A549 (cell line): Measurements from ENCODE around the gene U2AF1L4. TPM values are rescaled to one million over a fixed set of nuclear protein-coding genes. Genes with fewer than 3 reads are reported as not detected.

Experiments
- ATAC-seq, 2 experiments: fragments of 200-7000 bp in 1 of 2; fragments of >200 bp in 1 of 2; cut with Nextera tagmentation in 1 of 2; cut with Tn5 transposase in 1 of 2; 3 replicates each; pipeline versions ENCODE4 v1.8.0 to v1.9.1; 2018 to 2020; ENCODE audit warnings: mild to moderate bottlenecking in 1 of 2, moderate library complexity in 1 of 2
- CTCF ChIA-PET: fragments of 300-600 bp; sonication (Branson Sonifier 250); formaldehyde crosslinking; extraction: SDS; loops from one replicate; lab custom pipeline; 2021; ENCODE audit warnings: antibody characterized with exemption, inconsistent platforms; lab: Yijun Ruan, JAX
- POLR2A ChIA-PET: fragments of 350-600 bp; formaldehyde crosslinking; extraction: SDS; loops from one replicate; lab custom pipeline; 2021; ENCODE audit warnings: antibody characterized with exemption, inconsistent platforms; lab: Yijun Ruan, JAX
- DNase-seq, 2 experiments: peaks; one replicate each; pipeline versions ENCODE4 v3.0.0 to v3.0.0-alpha.2; 2011 to 2016; ENCODE audit warnings: low read depth in 1 of 2, low spot score in 1 of 2
- FAIRE-seq: peaks from 2 replicates; lab custom pipeline; 2011; peaks lifted over from hg19 to GRCh38; lab: Jason Lieb, UNC
- H3K27ac ChIP-seq, 2 experiments: fragments of >200 bp; sonication (Bioruptor Twin); formaldehyde crosslinking; 3 replicates each; pipeline ENCODE4 v1.5.1; 2016 to 2017
- H3K4me1 ChIP-seq: fragments of >200 bp; sonication (Bioruptor Twin); formaldehyde crosslinking; 3 replicates; pipeline ENCODE4 v1.6.1; 2016
- H3K4me2 ChIP-seq: fragments of >200 bp; sonication (Bioruptor Twin); formaldehyde crosslinking; 3 replicates; pipeline ENCODE4 v1.6.1; 2016
- H3K4me3 ChIP-seq: fragments of >200 bp; sonication (Bioruptor Twin); formaldehyde crosslinking; 3 replicates; pipeline ENCODE4 v1.5.1; 2016
- H3K9me3 ChIP-seq: fragments of >200 bp; sonication (Bioruptor Twin); formaldehyde crosslinking; 3 replicates; pipeline ENCODE4 v1.6.1; 2016
- CHD2 ChIP-seq: fragments of 150-350 bp; IDR thresholded peaks from 2 replicates; pipeline ENCODE4 v1.6.1; 2014; ENCODE audit warnings: low read length; ENCODE audit not compliant: partially characterized antibody
- EHF ChIP-seq: fragments of 250-450 bp; sonication (Bioruptor Pico); IDR thresholded peaks from 2 replicates; pipeline ENCODE4 v1.5.0; 2020; ENCODE audit warnings: mild to moderate bottlenecking
- EHMT2 ChIP-seq: fragments of 200-600 bp; sonication (generic); IDR thresholded peaks from 2 replicates; pipeline ENCODE4 v1.6.1; 2016; ENCODE audit warnings: antibody characterized with exemption, low read depth, mild to moderate bottlenecking, moderate library complexity
- EP300 ChIP-seq, 2 experiments: fragments of >200 bp; sonication (Bioruptor Twin); formaldehyde crosslinking; IDR thresholded peaks; 2 replicates in 1 of 2; 3 replicates in 1 of 2; pipeline ENCODE4 v1.6.1; 2016 to 2017
- ESRRA ChIP-seq: fragments of 150-350 bp; IDR thresholded peaks from 2 replicates; pipeline ENCODE4 v1.6.1; 2014; ENCODE audit warnings: mild to moderate bottlenecking, low read length, borderline replicate concordance
- FOSL2 ChIP-seq, 2 experiments: fragments of 450-650 bp in 1 of 2; fragments of >200 bp in 1 of 2; sonication (Bioruptor Twin) in 1 of 2; formaldehyde crosslinking; IDR thresholded peaks; 2 replicates each; pipeline versions ENCODE4 v1.5.0 to v1.6.1; 2016 to 2020; ENCODE audit warnings: mild to moderate bottlenecking in 1 of 2, moderate library complexity in 1 of 2
- FOXS1 ChIP-seq: fragments of 250-450 bp; sonication (Bioruptor Pico); IDR thresholded peaks from 2 replicates; pipeline ENCODE4 v1.5.0; 2020; ENCODE audit warnings: mild to moderate bottlenecking, moderate library complexity
- GATA3 ChIP-seq: IDR thresholded peaks from 2 replicates; pipeline ENCODE4 v1.6.1; 2012; ENCODE audit warnings: borderline replicate concordance
- HEYL ChIP-seq: fragments of 250-450 bp; sonication (Bioruptor Pico); IDR thresholded peaks from 2 replicates; pipeline ENCODE4 v1.8.0; 2021; ENCODE audit warnings: mild to moderate bottlenecking, moderate library complexity
- HOXA7 ChIP-seq: fragments of 250-450 bp; sonication (Bioruptor Pico); IDR thresholded peaks from 2 replicates; pipeline ENCODE4 v1.5.0; 2020; ENCODE audit warnings: mild to moderate bottlenecking, moderate library complexity
- HOXB13 ChIP-seq: fragments of 250-450 bp; sonication (Bioruptor Pico); IDR thresholded peaks from 2 replicates; pipeline ENCODE4 v1.5.0; 2020; ENCODE audit warnings: low read depth, mild to moderate bottlenecking, moderate library complexity
- JUN ChIP-seq, 2 experiments: fragments of >200 bp; sonication (Bioruptor Twin); formaldehyde crosslinking; IDR thresholded peaks; 2 replicates in 1 of 2; 3 replicates in 1 of 2; pipeline ENCODE4 v1.6.1; 2016 to 2017
- KDM5A ChIP-seq: fragments of 200-600 bp; sonication (generic); IDR thresholded peaks from 2 replicates; pipeline ENCODE4 v1.6.1; 2016; ENCODE audit warnings: antibody characterized with exemption, mild to moderate bottlenecking
- MYC ChIP-seq: IDR thresholded peaks from 2 replicates; pipeline ENCODE4 v1.6.1; 2012; ENCODE audit warnings: mild to moderate bottlenecking, inconsistent platforms, low read length, improper control_type of control experiment, borderline replicate concordance
- NR3C1 ChIP-seq: fragments of >200 bp; sonication (Bioruptor Twin); formaldehyde crosslinking; IDR thresholded peaks from 3 replicates; pipeline ENCODE4 v1.6.1; 2017
- PHF8 ChIP-seq: fragments of 200-600 bp; sonication (generic); IDR thresholded peaks from 2 replicates; pipeline ENCODE4 v1.6.1; 2016; ENCODE audit warnings: low read depth, mild to moderate bottlenecking, antibody characterized with exemption, moderate library complexity, borderline replicate concordance
- POLR2A ChIP-seq: IDR thresholded peaks from 2 replicates; pipeline ENCODE4 v1.6.1; 2012; ENCODE audit warnings: mild to moderate bottlenecking, low read length
- POLR2AphosphoS2 ChIP-seq: conservative IDR thresholded peaks from 2 replicates; pipeline ENCODE4 v1.6.1; 2012; ENCODE audit warnings: low read length, improper control_type of control experiment, inconsistent platforms
- RARB ChIP-seq: fragments of 250-450 bp; sonication (Bioruptor Pico); IDR thresholded peaks from 2 replicates; pipeline ENCODE4 v1.8.0; 2021; ENCODE audit warnings: mild to moderate bottlenecking, moderate library complexity
- RCOR1 ChIP-seq: fragments of 150-350 bp; IDR thresholded peaks from 2 replicates; pipeline ENCODE4 v1.6.1; 2014; ENCODE audit warnings: antibody characterized with exemption, low read length, low read depth
- RFX5 ChIP-seq: fragments of 450-650 bp; IDR thresholded peaks from 2 replicates; pipeline ENCODE4 v1.7.1; 2014; ENCODE audit warnings: antibody characterized with exemption, mild to moderate bottlenecking, moderate library complexity
- SMC3 ChIP-seq: fragments of >200 bp; sonication (Bioruptor Twin); formaldehyde crosslinking; IDR thresholded peaks from 3 replicates; pipeline ENCODE4 v1.6.1; 2018; ENCODE audit warnings: inconsistent platforms
- SREBF2 ChIP-seq: fragments of 450-650 bp; IDR thresholded peaks from 2 replicates; pipeline ENCODE4 v1.6.1; 2014; ENCODE audit warnings: mild to moderate bottlenecking, moderate library complexity
- TP53 ChIP-seq: fragments of 250-450 bp; sonication (Bioruptor Pico); IDR thresholded peaks from 2 replicates; pipeline ENCODE4 v1.5.0; 2021; ENCODE audit warnings: mild to moderate bottlenecking, moderate library complexity
- ZFP36 ChIP-seq: fragments of 450-650 bp; IDR thresholded peaks from 2 replicates; pipeline ENCODE4 v1.6.1; 2014; ENCODE audit warnings: borderline replicate concordance; ENCODE audit not compliant: partially characterized antibody
- ZNF302 ChIP-seq: fragments of 250-450 bp; sonication (Bioruptor Pico); IDR thresholded peaks from 2 replicates; pipeline ENCODE4 v1.9.0; 2021; ENCODE audit warnings: inconsistent platforms, mild to moderate bottlenecking, moderate library complexity
- ZSCAN20 ChIP-seq: fragments of 250-450 bp; sonication (Bioruptor Pico); IDR thresholded peaks from 2 replicates; pipeline ENCODE4 v1.8.0; 2022; ENCODE audit warnings: mild to moderate bottlenecking, moderate library complexity
- WGBS: methylation state at CpG from one replicate; pipeline ENCODE4 v1.1.6; 2017; ENCODE audit errors: missing lambda C conversion rate; 5-methylcytosine and 5-hydroxymethylcytosine counted together
- polyA plus RNA-seq, 4 experiments: library from polyadenylated mRNA; depleted of rRNA in 3 of 4; stranded (reverse); fragments of >200 nt; fragmentation: RNase III in 1 of 4; extraction: RNeasy Plus Mini Kit Qiagen cat#74134 plus additional on column Dnase treatment in 1 of 4; gene quantifications; 2 replicates in 3 of 4; 3 replicates in 1 of 4; pipeline ENCODE4 v1.2.3, GENCODE V29; 2011 to 2017
- TF ChIP-seq, protein P1 (sequence below): fragments of >200 bp; sonication (Bioruptor Twin); formaldehyde crosslinking; IDR thresholded peaks from 3 replicates; pipeline ENCODE4 v1.6.1; 2016
- TF ChIP-seq, protein P2 (sequence below): fragments of >200 bp; sonication (Bioruptor Twin); formaldehyde crosslinking; IDR thresholded peaks from 2 replicates; pipeline ENCODE4 v1.6.1; 2016
- TF ChIP-seq, protein P3 (sequence below): IDR thresholded peaks from 2 replicates; pipeline ENCODE4 v1.6.1; 2012; ENCODE audit warnings: low read depth, borderline replicate concordance
- TF ChIP-seq, protein P4 (sequence below): IDR thresholded peaks from 2 replicates; pipeline ENCODE4 v1.6.1; 2012
- TF ChIP-seq, protein P5 (sequence below): fragments of 250-450 bp; sonication (Bioruptor Pico); IDR thresholded peaks from 2 replicates; pipeline ENCODE4 v1.5.0; 2021; ENCODE audit warnings: mild to moderate bottlenecking, moderate library complexity, borderline replicate concordance
- TF ChIP-seq, protein P6 (sequence below): fragments of 150-350 bp; IDR thresholded peaks from 2 replicates; pipeline ENCODE4 v1.6.1; 2014; ENCODE audit warnings: low read depth, mild to moderate bottlenecking, low read length

The U2AF1L4 gene
- polyA plus RNA-seq, 2 of the 4 experiments (the other 2 are of a cell fraction), result 41.1 to 42.8 TPM

DNA sequence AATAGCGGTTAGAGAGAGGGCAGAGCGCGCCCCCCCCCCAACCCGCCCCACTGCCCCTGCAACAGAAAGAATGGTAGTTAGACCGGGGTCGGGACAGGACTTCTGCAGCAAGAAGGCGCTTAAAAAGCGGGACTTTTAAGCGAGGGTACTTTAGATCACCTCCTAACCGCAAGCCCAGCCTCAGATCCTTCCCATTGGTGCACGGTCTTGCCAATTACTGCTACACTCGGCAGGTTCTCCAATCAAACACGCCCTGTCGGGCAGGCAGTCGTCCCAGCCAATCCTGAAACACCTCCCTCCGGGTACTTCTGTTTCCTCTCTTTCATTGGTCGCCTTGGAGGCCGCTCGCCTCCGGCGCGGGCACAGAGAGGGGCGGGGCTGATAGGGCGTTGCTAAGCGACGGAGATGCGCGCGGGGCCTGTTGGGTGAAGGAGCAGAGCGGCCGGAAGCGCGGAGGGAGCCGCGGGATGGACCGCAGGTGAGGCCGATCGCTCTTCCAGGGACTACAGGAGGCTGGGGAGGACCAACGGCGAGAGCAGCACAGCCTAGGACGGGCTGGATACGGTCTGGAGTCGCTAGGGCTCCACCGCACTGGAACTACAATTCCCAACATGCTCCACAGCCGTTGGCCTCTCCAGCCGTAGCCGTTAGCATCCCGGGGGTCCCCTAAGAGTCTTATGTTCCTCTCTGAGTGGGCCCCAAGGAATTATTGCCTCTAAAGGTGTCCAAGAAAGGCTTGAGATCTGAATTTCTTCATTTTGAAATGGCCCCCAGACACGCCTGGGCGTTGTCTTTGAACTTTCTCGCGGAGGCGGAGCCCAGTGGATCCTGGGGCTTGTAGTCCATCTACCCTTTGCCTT lies 12.8 kb upstream of the U2AF1L4 start, which contains the start of gene PROSER3:
Gene PROSER3 (plus strand): TSS at position 428 of the 860 bp plus-strand sequence. CDS start 40 bp downstream, at position 468.
- peak within 1 kb of the TSS; percentile 87 to 93 for H3K27ac ChIP-seq
- CTCF ChIA-PET, result interaction anchor here (0.6 to 1.3 kb wide), 3 partner anchors 10 to 1717 kb away, joined by 3 to 6 read pairs (median 3); partner anchors contain the start of gene LIN37
- peak; percentile 91 to 98 for ATAC-seq
- peaks cover 25% of the 10 kb centered on the region for H3K4me1 ChIP-seq
- TF ChIP-seq JUN (IDR thresholded peaks at IDR 0.05), result peak in 1 of 2 experiments; percentile 74; a peak in 3 of 5 replicates
- TF ChIP-seq POLR2AphosphoS2, result no peak
- TF ChIP-seq, protein P1, sequence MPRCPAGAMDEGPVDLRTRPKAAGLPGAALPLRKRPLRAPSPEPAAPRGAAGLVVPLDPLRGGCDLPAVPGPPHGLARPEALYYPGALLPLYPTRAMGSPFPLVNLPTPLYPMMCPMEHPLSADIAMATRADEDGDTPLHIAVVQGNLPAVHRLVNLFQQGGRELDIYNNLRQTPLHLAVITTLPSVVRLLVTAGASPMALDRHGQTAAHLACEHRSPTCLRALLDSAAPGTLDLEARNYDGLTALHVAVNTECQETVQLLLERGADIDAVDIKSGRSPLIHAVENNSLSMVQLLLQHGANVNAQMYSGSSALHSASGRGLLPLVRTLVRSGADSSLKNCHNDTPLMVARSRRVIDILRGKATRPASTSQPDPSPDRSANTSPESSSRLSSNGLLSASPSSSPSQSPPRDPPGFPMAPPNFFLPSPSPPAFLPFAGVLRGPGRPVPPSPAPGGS, result peak; percentile 73; the same call in 1 of the 3 replicates
- no peak for TF ChIP-seq HOXB13 (CRISPR knock-in tag)
- no peak for TF ChIP-seq GATA3
- TF ChIP-seq POLR2A, result peak; percentile 89
- TF ChIP-seq SMC3, result no peak
- TF ChIP-seq FOSL2 (IDR thresholded peaks at IDR 0.05), result no peak
- no peak for TF ChIP-seq FOSL2 (CRISPR knock-in tag; IDR thresholded peaks at IDR 0.05)
- TF ChIP-seq, protein P2, sequence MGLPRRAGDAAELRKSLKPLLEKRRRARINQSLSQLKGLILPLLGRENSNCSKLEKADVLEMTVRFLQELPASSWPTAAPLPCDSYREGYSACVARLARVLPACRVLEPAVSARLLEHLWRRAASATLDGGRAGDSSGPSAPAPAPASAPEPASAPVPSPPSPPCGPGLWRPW, result no peak
- 0 out of 2 replicates have a peak, but pooled peaks have one; percentile 12 for TF ChIP-seq RCOR1
- TF ChIP-seq, protein P3, sequence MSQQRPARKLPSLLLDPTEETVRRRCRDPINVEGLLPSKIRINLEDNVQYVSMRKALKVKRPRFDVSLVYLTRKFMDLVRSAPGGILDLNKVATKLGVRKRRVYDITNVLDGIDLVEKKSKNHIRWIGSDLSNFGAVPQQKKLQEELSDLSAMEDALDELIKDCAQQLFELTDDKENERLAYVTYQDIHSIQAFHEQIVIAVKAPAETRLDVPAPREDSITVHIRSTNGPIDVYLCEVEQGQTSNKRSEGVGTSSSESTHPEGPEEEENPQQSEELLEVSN, result 0 out of 2 replicates have a peak, but pooled peaks have one; percentile 5
- no peak for TF ChIP-seq ZNF302
- TF ChIP-seq ESRRA, result no peak
- TF ChIP-seq HOXA7 (CRISPR knock-in tag), result no peak
- TF ChIP-seq ZSCAN20 (CRISPR knock-in tag), result no peak
- TF ChIP-seq CHD2, result peak; percentile 56
- TF ChIP-seq EP300 (IDR thresholded peaks at IDR 0.05), result no peak; a peak in 1 of 5 replicates
- TF ChIP-seq PHF8, result peak; percentile 93
- TF ChIP-seq, protein P4, sequence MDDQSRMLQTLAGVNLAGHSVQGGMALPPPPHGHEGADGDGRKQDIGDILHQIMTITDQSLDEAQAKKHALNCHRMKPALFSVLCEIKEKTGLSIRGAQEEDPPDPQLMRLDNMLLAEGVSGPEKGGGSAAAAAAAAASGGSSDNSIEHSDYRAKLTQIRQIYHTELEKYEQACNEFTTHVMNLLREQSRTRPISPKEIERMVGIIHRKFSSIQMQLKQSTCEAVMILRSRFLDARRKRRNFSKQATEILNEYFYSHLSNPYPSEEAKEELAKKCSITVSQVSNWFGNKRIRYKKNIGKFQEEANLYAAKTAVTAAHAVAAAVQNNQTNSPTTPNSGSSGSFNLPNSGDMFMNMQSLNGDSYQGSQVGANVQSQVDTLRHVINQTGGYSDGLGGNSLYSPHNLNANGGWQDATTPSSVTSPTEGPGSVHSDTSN, result peak; percentile 99
- TF ChIP-seq, protein P5, sequence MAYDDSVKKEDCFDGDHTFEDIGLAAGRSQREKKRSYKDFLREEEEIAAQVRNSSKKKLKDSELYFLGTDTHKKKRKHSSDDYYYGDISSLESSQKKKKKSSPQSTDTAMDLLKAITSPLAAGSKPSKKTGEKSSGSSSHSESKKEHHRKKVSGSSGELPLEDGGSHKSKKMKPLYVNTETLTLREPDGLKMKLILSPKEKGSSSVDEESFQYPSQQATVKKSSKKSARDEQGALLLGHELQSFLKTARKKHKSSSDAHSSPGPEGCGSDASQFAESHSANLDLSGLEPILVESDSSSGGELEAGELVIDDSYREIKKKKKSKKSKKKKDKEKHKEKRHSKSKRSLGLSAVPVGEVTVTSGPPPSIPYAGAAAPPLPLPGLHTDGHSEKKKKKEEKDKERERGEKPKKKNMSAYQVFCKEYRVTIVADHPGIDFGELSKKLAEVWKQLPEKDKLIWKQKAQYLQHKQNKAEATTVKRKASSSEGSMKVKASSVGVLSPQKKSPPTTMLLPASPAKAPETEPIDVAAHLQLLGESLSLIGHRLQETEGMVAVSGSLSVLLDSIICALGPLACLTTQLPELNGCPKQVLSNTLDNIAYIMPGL (CRISPR knock-in tag), result no peak
- no peak for TF ChIP-seq ZFP36
- TF ChIP-seq, protein P6, sequence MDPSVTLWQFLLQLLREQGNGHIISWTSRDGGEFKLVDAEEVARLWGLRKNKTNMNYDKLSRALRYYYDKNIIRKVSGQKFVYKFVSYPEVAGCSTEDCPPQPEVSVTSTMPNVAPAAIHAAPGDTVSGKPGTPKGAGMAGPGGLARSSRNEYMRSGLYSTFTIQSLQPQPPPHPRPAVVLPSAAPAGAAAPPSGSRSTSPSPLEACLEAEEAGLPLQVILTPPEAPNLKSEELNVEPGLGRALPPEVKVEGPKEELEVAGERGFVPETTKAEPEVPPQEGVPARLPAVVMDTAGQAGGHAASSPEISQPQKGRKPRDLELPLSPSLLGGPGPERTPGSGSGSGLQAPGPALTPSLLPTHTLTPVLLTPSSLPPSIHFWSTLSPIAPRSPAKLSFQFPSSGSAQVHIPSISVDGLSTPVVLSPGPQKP, result peak; percentile 65; the same call in 1 of the 2 replicates
- TF ChIP-seq SREBF2, result peak; percentile 35; the same call in 1 of the 2 replicates
- TF ChIP-seq MYC, result no peak
- no peak for TF ChIP-seq EHMT2
- TF ChIP-seq HEYL (CRISPR knock-in tag), result no peak
- TF ChIP-seq KDM5A, result no peak
- TF ChIP-seq RFX5, result peak; percentile 80
- no peak for TF ChIP-seq RARB (CRISPR knock-in tag)
- no peak for TF ChIP-seq NR3C1
- TF ChIP-seq FOXS1 (CRISPR knock-in tag), result no peak
- no peak for TF ChIP-seq EHF (CRISPR knock-in tag)
- no peak for TF ChIP-seq TP53 (CRISPR knock-in tag)
- H3K4me2 ChIP-seq, result peak within 1 kb of the TSS; percentile 89
- peak within 1 kb of the TSS; percentile 71 for H3K4me3 ChIP-seq
- POLR2A ChIA-PET, result interaction anchor here (0.6 to 2.3 kb wide), 11 partner anchors 10 to 173 kb away, joined by 3 to 35 read pairs (median 4); partner anchors contain the start of genes LIN37, PSENEN and U2AF1L4
- 1% methylated on average over 53 of the region's 53 CpGs for WGBS
- DNase-seq, result peak; percentile 100
- H3K9me3 ChIP-seq, result no peaks in the 10 kb centered on the region
- peak; percentile 100 for FAIRE-seq
